GM18858 (cell line): ENCODE data around the gene GSN.

Source experiments
- ATAC-seq: cut with Tn5 transposase; IDR thresholded peaks from one replicate; pipeline ENCODE4 v1.9.1; 2021; ENCODE audit not compliant: unreplicated experiment

The GSN gene

DNA sequence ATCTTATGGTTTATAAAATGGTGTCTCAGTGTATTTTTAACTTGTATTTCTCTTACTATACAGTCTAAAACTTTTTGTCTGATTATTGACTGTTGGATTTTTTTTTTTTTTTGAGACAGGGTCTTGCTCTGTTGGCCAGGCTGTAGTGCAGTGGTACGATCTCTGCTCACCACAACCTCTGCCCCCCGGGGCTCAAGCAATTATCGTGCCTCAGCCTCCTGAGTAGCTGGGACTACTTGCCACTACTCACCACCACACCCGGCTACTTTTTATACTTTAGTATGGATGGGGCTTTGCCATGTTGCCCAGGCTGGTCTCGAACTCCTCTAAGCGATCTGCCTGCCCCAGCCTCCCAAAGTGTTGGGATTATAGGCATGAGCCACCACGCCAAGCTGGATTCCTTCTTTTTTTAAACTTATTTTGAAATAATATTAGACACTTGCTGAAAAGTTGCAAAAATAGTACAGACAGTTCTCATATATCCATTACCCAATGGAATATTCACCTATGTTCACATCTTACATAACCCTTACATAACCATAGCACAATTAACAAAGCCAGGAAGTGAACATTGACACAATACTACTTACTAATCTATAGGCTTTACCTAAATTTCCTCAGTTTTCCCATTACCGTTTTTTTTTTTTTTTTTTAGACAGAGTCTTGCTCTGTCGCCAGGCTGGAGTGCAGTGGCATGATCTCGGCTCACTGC, 54.9 kb downstream of the GSN start:
- ATAC-seq: no peak

DNA sequence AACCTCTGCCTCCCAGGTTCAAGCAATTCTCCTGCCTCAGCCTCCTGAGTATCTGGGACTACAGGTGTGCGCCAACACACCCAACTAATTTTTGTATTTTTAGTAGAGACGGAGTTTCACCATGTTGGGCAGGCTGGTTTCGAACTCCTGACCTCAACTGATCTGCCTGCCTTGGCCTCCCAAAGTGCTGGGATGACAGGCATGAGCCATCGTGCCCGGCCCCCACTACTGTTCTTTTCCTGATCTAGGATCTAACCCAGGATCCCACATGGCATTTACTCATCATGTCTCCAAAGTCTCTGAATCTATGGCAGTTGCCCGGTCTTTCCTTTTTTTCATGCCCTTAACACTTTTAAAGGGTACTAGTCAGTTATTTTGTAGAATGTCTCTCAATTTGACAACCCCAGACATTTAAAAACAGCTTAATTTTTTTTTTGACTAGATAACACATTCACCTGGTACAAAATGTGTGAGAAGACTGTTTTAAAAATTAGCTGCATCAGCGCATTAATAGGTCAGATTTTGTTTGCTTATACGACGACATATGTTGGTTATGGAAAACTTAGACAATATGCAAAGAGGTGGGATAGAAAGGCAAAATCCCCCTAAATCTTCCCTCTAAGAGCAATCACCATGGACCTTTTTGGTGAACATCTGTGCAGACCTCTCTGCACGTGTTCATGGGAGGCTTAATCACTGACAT, 55.6 kb downstream of the GSN start:
- no peak for ATAC-seq

DNA sequence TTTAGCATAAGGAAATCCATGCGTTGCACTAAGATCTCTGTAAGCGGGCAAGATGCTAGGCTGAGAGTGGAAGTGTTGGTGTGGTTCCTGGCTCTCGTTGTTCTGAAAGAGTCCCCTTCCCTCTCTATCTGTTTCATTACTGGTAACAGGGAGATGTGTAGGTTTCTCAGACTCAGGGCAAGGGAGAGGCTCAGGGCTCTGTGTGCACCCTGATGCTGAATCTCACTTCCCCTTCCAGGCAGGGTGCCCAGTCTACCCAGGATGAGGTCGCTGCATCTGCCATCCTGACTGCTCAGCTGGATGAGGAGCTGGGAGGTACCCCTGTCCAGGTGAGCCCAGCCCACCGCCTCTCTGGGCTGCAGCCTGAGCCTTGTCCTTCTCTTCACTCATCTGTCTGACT, 56.4 kb downstream of the GSN start:
- ATAC-seq: no peak

DNA sequence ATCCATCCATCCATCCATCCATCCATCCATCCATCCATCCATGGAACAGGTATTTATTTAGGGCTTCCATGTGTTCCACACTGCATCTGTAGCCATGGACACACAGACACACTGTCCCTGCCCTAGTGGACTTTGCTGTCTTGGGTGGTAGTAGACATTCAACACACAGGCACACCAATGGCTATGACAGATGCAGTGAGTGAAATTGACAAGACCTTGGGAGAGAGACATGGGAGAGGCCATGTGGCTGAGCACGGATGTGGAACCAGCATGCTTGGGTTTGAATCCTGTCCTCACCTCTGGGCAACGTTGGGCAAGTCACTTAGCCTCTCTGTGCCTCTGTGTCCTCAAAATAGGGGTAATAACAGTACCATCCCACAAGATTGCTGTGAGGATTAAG, 56.8 kb downstream of the GSN start:
- no peak for ATAC-seq

DNA sequence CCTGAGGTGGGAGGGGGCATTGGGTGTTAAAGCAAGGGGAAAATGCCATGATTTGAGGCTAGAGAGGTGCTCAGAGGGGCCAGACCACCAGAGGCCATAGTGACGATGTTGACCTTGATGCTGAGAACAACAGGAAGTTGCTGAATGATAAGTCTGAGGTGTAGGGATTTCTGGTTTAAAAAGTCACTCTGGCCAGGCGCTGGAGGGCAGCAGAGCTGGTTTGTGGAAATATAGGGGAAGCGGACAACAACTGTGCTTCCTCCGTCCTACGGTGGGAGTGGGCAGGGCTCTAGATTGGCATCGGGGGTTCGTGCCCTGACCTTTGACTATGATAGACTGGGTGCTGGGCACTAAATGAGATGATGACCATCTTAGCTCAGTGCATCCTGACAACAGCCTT, 57.4 kb downstream of the GSN start:
- no peak for ATAC-seq

DNA sequence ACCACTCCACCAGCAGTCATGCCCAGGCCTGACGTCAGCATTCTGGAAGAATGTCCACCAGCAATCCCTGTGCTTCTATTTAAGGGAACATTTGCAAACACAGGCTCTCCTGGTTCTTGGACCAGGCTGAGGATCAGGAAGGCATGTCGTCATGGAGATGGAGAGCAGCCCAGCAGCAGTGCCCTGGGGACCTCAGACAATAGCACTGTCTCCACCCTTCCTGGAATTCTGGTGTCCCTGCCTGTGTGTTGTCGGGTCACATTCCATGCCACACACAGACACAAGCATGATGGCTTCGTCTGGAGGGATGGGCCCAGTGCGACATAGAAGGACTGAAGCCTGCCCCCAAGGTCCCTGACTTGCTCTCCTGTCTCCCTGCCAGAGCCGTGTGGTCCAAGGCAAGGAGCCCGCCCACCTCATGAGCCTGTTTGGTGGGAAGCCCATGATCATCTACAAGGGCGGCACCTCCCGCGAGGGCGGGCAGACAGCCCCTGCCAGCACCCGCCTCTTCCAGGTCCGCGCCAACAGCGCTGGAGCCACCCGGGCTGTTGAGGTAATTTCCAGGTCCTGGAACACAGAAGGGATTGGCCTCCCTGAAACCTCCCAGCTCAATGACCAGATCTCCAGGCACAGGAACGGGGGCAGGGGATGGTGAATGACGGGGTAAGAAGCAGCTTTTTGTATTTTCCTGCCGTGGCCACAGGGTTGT, 58.3 kb downstream of the GSN start:
- no peak for ATAC-seq

DNA sequence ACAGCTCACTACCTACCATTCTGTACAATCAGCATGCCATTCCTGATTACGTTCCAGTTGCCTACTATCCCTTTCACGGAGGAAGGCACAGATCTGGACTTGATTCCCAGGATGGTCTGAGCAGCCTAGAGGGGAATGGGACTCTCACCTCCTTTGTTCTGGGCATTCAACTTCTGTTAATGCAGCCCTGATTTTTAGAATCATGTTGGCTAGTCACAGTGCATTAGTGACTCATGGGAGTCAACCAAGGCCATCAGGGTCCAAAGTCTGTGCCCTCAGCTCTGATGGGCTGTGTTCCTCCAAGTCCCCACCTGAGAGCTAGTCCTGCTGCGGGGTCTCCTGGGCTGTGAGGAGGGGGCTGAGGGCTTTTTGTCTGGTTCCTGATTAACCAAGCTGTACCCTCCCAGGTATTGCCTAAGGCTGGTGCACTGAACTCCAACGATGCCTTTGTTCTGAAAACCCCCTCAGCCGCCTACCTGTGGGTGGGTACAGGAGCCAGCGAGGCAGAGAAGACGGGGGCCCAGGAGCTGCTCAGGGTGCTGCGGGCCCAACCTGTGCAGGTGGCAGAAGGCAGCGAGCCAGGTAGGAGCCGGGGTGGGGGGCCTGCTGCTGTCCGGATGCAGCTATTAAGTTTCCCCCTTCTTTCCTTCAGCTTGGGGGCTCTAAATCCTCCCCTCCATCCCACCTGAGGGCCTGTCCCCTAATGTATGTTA, 59.1 kb downstream of the GSN start:
- no peak for ATAC-seq

DNA sequence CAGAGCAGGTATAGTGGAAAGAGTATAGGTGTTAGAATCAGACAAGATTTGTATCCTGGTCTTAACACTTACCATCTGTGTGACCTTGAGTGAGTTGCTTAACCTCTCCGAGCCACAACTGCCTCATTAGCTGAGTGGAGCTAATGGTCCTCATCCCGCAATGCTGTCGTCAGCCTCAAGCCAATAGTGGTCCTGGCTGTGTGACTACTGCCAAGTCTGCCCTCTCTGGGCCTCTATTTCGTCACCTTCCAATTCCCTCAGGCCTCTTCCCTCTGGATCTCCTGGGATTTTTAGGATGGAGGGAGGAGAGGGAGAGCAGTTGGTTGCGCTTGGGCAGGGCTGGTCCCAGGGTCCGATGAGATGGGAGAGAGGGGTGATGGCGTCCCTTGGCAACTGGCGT, 60.5 kb downstream of the GSN start:
- no peak for ATAC-seq

DNA sequence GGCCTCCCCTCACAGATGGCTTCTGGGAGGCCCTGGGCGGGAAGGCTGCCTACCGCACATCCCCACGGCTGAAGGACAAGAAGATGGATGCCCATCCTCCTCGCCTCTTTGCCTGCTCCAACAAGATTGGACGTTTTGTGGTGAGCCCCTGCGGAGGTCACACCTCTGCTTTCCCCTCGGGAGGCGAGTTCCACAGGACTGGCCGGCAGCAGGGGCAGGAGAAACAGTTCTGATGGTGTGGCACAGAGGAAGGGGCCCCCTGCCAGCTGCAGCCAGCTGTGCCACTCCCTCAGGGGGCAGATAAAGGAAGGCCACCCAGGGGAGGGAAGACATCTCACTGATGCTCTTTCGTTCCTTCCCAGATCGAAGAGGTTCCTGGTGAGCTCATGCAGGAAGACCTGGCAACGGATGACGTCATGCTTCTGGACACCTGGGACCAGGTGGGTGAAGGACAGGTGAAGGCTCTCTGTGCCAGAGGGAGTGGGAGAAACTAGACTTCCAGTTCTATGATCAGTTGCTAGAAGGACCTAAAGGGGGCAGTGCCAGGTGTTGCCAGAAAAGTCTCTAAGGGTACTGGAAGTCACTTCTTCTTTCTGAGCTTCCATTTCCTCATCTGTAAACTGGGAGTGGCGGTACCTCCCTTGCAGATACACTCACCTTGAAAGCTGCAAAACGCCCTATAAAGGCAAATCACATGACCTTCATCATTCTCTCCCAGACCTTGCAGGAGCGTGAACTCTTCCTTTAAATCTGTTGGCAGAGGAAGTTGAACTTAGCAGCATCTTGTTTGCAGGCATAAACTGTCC, 61.1 kb downstream of the GSN start:
- no peak for ATAC-seq

DNA sequence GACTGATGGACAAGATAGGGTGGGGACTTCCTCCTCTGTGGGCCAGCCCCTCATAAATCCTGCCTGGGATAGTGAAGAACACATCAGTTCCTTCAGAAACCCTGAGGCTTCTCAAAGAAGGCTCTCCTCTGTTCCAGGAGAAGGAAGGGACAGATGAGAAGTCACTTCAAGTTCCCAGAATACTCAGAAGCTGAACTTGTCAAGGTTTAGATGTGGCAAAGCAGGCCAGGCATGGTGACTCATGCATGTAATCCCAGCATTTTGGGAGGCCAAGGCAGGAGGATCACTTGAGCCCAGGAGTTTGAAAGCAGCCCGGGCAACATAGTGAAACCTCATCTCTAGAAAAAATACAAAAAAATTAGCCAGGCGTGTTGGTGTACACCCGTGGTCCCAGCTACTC, 63.6 kb downstream of the GSN start:
- no peak for ATAC-seq

DNA sequence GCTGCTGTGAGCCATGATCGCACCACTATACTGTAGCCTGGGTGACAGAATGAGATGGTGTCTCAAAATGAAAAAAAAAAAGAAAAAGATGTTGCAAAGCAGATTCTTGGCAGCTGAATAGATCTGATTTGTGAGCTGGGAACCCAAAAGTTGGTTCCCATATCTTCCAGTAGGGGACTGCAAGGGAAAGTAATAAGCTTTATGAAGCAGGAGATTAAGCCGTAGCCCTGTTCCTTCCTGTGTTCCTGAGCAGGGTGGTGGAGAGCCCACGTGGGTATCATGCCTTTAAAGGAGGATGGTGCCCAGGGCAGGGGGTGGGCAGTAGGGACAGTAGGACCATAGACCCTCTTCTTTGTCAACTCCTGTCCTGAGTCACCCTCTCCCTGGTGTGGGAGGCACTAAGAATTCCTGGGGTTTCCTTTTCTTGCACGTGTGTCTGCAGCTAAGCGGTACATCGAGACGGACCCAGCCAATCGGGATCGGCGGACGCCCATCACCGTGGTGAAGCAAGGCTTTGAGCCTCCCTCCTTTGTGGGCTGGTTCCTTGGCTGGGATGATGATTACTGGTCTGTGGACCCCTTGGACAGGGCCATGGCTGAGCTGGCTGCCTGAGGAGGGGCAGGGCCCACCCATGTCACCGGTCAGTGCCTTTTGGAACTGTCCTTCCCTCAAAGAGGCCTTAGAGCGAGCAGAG, 64.2 kb downstream of the GSN start:
- ATAC-seq: no peak

DNA sequence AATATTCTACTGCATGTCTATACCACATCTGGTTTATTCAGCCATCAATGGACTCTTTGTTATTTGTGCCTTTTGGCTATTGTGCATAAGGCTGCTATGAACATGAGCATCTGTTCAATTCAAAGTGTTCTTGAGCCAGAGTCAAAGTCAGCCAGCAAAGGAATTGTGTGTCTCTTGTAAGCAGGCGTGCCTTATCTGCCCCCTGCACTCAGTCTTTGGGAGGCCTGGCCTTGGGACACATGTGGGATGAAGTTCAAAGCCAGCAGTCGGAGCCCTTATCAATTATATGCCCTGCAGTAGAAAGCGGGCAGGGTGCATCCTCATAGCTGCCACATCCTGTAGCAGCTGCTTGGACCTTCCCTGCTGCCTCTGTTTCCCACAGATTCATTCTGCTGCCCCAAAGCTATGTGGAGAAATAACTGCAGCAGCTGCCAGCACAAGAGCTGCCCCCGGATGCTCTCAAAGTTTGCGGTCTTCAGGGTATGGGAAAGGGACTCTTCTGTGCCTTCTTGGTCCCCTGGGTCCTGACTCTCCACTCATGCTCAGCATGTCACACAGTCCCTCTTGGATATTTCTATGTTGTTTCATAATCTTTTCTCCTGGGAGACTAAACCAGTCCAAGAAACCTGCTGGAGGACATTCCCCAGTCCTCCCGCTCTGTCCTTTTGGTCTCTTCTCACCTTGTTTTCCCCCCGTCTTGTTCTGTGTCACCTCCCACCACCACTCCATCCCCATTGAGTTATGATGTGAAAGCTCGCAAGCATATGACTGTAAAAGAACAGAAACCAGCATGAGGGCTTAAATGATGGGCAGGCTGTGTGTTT, 66.2 kb downstream of the GSN start:
- no peak for ATAC-seq

DNA sequence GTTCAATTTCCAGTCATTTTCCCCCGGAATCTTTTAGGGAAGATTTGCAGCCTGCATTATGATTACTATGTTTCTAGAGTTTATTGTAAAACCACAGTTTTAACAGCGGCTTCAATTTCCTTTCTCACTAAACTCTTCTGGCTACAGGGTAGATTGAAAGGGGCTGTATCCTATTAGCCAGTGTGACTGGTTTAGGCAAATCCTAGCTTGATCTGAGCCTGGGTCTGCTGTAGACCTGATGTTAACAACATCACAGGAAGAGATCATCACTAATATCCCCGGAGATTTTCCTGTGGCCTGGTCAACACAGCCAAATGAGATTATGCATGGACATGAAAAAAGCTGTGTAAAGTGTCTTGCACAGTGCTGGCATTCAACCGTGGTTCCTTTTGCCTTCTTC, 68.7 kb downstream of the GSN start:
- no peak for ATAC-seq

DNA sequence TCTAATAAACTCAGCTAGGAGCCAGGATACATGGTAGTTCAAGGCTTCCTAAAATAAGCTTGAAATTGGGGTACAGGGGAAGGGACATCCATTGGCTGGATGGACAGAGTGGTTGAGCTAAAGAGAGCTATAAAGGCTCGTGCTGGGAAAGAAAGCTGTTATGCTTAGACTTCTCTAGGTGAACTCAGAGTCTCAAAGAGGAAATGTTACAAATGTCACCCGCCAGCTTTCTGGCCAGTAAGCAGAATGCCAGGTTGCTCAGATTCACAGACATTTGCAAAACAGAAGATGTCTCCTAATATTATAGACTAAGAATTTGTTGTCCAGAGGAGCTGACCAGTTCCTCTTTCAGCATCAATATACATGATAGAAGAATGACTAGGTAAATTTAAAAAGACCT, 71.5 kb downstream of the GSN start:
- ATAC-seq: no peak

DNA sequence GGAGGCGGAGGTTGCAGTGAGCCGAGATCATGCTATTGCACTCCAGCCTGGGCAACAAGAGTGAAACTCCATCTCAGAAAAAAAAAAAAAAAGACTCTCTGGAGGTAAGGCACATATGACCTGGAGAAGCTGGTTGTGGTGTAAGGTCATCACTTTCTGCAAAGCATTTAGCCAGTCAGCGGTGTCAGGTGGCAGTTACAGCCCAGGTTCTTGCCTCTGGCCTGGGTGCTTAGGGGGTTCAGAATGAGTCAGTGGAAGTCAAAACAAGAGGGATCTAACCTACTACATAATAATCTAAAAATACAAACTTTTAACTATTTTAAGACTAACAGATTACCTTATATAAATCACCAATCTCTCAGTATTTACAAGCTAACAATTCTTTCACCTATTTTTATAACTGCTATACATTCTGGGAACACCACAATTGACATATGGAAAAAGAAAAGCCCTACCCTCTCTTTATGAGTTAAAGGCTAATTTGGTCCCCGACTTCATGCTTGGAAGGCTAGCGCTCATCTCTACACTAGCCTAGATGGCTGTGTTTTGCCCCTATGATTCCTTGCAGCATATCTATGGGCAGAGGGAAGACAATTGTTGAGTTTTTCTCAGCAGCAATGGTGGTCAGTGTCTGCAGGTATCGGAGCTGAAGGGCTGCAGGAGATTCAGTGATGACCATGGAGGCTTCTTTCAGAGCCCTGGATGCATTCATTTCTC, 72.9 kb downstream of the GSN start:
- ATAC-seq: peak; percentile 80

DNA sequence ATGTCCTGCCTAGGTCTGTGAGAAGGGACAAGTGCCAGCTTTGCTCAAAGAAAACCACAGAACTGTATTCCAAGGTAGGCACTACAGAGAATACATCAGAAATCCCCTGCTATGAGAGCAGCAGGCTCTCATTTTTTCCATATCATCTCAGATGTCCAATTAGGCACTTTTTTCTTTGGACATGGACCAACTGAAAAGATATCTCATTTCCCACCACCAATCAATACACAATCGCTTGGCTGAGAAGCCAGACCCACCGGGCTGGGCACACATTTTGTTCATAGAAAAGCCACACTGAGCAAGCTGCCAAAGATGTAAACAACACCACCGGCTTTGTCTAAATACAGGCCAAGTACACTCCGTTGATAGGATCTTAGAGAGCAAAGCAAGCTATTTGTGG, 76.2 kb downstream of the GSN start:
- ATAC-seq: no peak

DNA sequence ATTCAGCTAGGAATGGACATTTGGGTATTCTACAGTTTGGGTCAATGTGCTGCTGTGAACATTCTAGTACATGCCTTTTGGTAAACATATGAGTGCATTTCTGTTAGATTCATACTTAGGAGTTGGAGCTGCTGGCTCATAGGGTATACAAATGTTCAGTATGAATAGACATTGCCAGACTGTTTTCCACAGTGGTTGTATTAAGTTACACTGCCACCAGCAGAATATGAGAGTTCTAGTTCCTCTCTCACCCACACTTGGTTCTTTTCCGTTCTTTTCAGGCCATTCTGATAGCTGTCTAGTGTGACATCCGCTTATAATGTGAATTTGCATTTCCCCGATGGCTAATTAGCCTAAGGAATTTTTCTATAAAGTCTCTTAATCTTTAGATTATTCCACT, 77.1 kb downstream of the GSN start:
- no peak for ATAC-seq

DNA sequence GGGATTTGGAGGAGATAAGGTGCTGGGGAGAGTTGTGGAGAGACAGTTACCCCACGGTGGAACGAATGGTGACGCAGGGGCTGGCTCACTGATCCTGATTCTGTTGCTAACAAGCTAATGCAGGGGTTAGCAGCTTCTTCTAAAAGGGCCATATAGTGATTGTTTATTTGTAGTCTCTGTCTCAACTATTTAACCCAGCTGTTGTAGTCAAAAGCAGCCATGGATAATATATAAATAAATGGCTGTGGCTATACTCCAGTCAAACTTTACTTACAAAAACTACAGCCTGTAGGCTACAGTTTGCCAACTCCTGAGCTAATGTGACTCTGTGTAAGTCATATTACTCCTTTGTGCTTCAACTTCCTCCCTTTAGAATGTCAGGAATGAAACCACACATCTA, 80.3 kb downstream of the GSN start:
- ATAC-seq: no peak

DNA sequence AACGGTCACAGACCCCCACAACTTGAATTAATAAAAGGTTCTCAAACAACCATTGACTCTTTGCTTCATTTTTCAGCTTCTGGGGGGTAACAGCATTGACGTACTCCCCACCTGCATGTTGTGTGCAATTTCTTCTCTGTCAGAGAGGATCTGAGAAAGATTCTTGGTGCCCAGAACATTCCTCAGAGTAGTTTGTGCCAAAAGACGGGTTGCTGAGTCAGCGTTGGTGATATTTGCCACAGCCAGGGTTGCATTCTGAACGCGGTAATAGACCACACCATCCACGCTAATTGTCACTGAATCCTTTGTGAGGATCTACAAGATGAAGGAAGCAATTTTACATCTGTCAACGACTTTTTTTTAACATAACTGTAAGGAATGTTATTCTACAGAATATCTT, 81.0 kb downstream of the GSN start:
- no peak for ATAC-seq
